Transverse colon (tissue), 4 donors: Measurements from ENCODE around the gene PPY.
"Not testable (repeated sequence)": the region's sequence is repeated elsewhere in the genome, so short reads cannot be mapped to it uniquely, and the experiment has no call there.

Experiments used
- POLR2A ChIP-seq: fragments of 450-650 bp; IDR thresholded peaks from one replicate; pipeline ENCODE4 v1.6.1; 2016; ENCODE audit warnings: antibody characterized with exemption, mild to moderate bottlenecking, moderate library complexity
- POLR2AphosphoS5 ChIP-seq, 3 donors: sonication (generic); formaldehyde crosslinking; IDR thresholded peaks; one replicate each; pipeline ENCODE4 v1.6.1; 2016; ENCODE audit warnings: antibody characterized with exemption in 3 of 3
- TF ChIP-seq, protein P1 (sequence below), 5 experiments: fragments of 200-600 bp in 3 of 5; fragments of 450-650 bp in 2 of 5; sonication (generic) in 3 of 5; IDR thresholded peaks; 1 replicate in 2 of 5; 2 replicates in 3 of 5; pipeline ENCODE4 v1.5.1; 2016 to 2017; ENCODE audit warnings: antibody characterized with exemption in 5 of 5, inconsistent platforms in 3 of 5, mild to moderate bottlenecking in 2 of 5, moderate library complexity in 1 of 5

DNA sequence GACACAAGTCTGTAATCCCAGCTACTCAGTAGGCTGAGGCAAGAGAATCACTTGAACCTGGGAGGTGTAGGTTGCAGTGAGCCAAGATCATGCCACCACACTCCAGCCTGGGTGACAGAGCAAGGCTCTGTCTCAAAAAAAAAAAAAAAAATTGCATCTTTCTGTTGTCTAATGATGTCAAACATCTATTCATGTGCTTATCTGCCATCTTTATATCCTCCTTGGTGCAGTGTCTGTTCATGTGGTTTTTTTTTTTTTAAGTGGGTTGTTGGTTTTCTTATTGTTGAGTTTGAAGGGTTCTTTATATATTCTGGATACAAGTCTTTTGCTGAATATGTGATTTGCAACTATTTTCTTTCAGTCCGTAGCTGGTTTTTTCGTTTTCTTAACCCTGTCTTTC is 29.2 kb upstream of the PPY start:
- not testable (repeated sequence) for TF ChIP-seq POLR2AphosphoS5 (IDR thresholded peaks at IDR 0.05); POLR2A
- TF ChIP-seq, protein P1, sequence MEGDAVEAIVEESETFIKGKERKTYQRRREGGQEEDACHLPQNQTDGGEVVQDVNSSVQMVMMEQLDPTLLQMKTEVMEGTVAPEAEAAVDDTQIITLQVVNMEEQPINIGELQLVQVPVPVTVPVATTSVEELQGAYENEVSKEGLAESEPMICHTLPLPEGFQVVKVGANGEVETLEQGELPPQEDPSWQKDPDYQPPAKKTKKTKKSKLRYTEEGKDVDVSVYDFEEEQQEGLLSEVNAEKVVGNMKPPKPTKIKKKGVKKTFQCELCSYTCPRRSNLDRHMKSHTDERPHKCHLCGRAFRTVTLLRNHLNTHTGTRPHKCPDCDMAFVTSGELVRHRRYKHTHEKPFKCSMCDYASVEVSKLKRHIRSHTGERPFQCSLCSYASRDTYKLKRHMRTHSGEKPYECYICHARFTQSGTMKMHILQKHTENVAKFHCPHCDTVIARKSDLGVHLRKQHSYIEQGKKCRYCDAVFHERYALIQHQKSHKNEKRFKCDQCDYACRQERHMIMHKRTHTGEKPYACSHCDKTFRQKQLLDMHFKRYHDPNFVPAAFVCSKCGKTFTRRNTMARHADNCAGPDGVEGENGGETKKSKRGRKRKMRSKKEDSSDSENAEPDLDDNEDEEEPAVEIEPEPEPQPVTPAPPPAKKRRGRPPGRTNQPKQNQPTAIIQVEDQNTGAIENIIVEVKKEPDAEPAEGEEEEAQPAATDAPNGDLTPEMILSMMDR (IDR thresholded peaks at IDR 0.05), result not testable (repeated sequence)
